ENCODE measurements around the gene ATP1B1. TPM values are rescaled to one million over a fixed set of nuclear protein-coding genes. Genes with fewer than 3 reads are reported as not detected.

ATP1B1 gene
- total and polyA plus RNA-seq, 11 donors = 165 to 640 (median 339) TPM

DNA sequence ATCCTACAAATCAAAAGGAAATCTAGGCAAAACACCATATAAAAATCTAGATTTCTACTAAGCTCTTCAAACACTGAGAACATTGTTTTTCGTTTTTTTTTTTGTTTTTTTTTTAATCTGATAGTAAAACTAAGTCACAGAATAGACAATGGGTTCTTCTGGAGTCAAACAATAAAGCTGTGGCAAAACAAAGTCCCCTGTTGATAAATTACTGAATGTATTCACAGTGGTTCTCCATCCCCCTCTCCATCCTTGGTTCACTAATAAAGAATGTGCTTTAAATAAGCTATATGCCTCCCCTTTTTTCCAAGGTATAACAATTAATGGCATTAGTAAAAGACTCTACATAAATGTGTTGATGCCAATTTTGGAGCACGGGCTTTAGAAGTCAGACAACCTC is 16.7 kb upstream of the ATP1B1 start:
- DNase-seq (no peak), ATAC-seq (no peak)
- TF ChIP-seq, protein P1, sequence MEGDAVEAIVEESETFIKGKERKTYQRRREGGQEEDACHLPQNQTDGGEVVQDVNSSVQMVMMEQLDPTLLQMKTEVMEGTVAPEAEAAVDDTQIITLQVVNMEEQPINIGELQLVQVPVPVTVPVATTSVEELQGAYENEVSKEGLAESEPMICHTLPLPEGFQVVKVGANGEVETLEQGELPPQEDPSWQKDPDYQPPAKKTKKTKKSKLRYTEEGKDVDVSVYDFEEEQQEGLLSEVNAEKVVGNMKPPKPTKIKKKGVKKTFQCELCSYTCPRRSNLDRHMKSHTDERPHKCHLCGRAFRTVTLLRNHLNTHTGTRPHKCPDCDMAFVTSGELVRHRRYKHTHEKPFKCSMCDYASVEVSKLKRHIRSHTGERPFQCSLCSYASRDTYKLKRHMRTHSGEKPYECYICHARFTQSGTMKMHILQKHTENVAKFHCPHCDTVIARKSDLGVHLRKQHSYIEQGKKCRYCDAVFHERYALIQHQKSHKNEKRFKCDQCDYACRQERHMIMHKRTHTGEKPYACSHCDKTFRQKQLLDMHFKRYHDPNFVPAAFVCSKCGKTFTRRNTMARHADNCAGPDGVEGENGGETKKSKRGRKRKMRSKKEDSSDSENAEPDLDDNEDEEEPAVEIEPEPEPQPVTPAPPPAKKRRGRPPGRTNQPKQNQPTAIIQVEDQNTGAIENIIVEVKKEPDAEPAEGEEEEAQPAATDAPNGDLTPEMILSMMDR (IDR thresholded peaks at IDR 0.05) = no peak
- no peak for TF ChIP-seq POLR2A (IDR thresholded peaks at IDR 0.05)
- Histone ChIP-seq H3K36me3 (no peaks in the 10 kb centered on the region), H3K4me3 (no peak overlapping the region), H3K4me1 (peaks cover 0 to 21% (median 11%) of the 10 kb centered on the region in 12 donors), H3K27me3 (no peaks in the 10 kb centered on the region), H3K9me3 (no peaks in the 10 kb centered on the region), H3K27ac (no peak overlapping the region)
- intact Hi-C loops (cut with DNase I) = no loop called here
- WGBS, 4 donors = 81 to 88% (median 85%) methylated on average over 2 of the region's 2 CpGs

DNA sequence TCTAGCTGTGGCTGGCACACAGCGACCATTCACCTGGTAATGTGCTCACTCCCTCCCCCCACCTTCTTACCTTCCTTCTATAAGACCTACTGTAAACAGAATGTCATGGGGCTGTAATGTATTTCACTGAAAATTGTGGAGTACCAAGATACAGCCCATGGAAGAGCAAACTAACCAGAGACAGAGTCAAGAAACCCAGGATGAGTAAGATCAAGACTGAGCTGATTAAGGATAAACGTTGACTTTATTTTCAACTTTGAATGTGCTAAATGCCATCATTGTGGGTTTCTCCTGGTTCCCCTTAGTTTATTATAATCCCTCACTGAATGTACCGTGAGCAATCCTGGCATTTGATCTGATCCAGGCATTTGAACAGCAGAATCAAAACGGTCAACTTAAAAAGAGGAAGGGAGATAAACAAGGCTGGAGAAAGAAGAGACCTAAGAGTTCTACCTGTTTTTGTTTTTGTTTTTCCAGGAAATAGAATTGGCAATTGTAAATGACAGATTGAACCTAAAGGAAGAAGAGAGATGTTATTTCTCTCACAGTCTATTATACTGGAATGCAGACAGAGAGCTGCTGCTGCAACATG is 16.1 kb upstream of the ATP1B1 start:
- WGBS, 4 donors = 57 to 69% (median 63%) methylated on average over 4 of the region's 4 CpGs
- Histone ChIP-seq H3K4me3 (no peak overlapping the region), H3K27ac (no peak overlapping the region), H3K9me3 (no peaks in the 10 kb centered on the region), H3K36me3 (no peaks in the 10 kb centered on the region), H3K27me3 (no peaks in the 10 kb centered on the region), H3K4me1 (peaks cover 0 to 21% (median 11%) of the 10 kb centered on the region in 12 donors)
- intact Hi-C loops (cut with DNase I) = no loop called here
- no peak for DNase-seq
- TF ChIP-seq POLR2A (IDR thresholded peaks at IDR 0.05) = no peak
- TF ChIP-seq, protein P1 (IDR thresholded peaks at IDR 0.05) = no peak
- ATAC-seq = no peak

DNA sequence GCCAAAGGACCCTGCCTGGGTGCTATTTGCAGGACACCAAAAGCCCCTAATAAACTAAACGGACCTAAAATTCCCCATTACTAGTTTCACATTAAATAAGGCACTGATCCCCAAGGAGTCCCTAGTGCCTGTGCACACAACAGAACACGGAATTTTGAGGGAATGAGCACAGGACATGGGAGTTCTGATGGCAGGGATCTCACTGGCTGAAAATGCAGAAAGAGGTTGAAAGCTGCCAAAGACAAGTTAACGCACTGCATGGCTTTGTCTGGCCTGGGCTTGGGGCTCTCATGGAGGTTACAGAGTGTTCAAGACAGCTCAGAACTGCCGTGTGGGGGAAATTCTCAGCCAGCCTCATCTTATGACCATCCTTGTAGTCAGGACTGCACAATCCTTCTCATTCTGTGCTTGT is 15.6 kb upstream of the ATP1B1 start:
- DNase-seq (no peak), ATAC-seq (no peak)
- no peaks in the 10 kb centered on the region for H3K36me3 ChIP-seq
- WGBS, 4 donors = 52 to 79% (median 70%) methylated on average over 4 of the region's 4 CpGs
- TF ChIP-seq POLR2A (IDR thresholded peaks at IDR 0.05) = no peak
- TF ChIP-seq, protein P1 (IDR thresholded peaks at IDR 0.05) = no peak
- peaks cover 0 to 19% (median 11%) of the 10 kb centered on the region in 12 donors for H3K4me1 ChIP-seq
- H3K27ac ChIP-seq = no peak overlapping the region
- no peaks in the 10 kb centered on the region for H3K27me3 ChIP-seq
- H3K9me3 ChIP-seq = no peaks in the 10 kb centered on the region
- H3K4me3 ChIP-seq = no peak overlapping the region
- intact Hi-C loops (cut with DNase I) = no loop called here

DNA sequence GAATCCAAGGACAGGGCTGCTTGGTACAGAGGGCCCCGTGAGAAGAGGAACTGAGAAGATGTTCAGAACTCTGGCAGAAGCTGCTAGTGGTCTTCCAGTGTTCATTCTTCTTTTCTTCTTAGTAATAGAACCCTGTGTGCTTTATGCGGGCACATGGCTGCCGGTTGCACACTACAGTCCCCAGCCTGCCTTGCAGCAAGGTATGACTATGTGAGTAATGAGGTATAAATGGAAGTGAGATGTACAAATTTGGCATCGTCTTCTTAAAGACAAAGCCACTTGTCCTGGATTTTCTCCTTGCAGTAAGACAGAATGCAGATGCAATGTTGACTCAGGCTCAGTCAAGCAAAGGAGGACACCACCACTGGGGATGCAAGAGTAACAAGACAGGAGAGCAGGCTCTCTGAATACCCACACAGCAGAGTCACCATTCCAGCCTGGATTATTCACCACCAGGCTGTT is 15.0 kb upstream of the ATP1B1 start:
- intact Hi-C loops (cut with DNase I) = no loop called here
- peaks cover 0 to 13% (median 6%) of the 10 kb centered on the region in 12 donors for H3K4me1 ChIP-seq
- H3K4me3 ChIP-seq = no peak overlapping the region
- no peak for TF ChIP-seq POLR2A (IDR thresholded peaks at IDR 0.05)
- TF ChIP-seq, protein P1 (IDR thresholded peaks at IDR 0.05) = no peak
- DNase-seq (no peak), ATAC-seq (peak in 3 of 4 donors; percentile 31 to 54 (median 48))
- no peaks in the 10 kb centered on the region for H3K36me3 ChIP-seq
- H3K27ac ChIP-seq = no peak overlapping the region
- no peaks in the 10 kb centered on the region for H3K27me3 ChIP-seq
- H3K9me3 ChIP-seq = no peaks in the 10 kb centered on the region
- WGBS, 4 donors = 74 to 84% (median 80%) methylated on average over 4 of the region's 4 CpGs

Data from heart left ventricle (tissue), 16 donors.